CD4-positive, alpha-beta memory T cell (primary cell): ENCODE measurements around the gene WDR59. TPM values are rescaled to one million over a fixed set of nuclear protein-coding genes. Genes with fewer than 3 reads are reported as not detected.

Source experiments
- polyA plus RNA-seq, 2 donors: library from polyadenylated mRNA; unstranded; fragments of 300-500 nt; fragmentation: Illumina TruSeq; gene quantifications; one replicate each; pipeline ENCODE4 v1.2.3, GENCODE V29; 2021
- total RNA-seq, 2 experiments: library from RNA; stranded (reverse); gene quantifications; one replicate each; pipeline ENCODE4 v1.2.3, GENCODE V29; 2021

The WDR59 gene
- total and polyA plus RNA-seq, 4 experiments from 2014 or later = 11.0 to 127 (median 68.2) TPM

Other genes starting within 250 kb of the WDR59 start
- gene FA2H, start 210.3 kb downstream of the WDR59 start, total RNA-seq = under 1 TPM in 1 of 2 experiments, not detected in 1; 0.17 TPM
- under 1 TPM in 1 of 2 donors, not detected in 1; 0.21 TPM for gene FA2H, start 210.3 kb downstream of the WDR59 start, polyA plus RNA-seq
- gene ZNRF1, start 13.9 kb upstream of the WDR59 start, total RNA-seq = 1 to 10 TPM; 6.0 to 6.2 TPM
- 1 to 10 TPM; 3.4 to 9.5 TPM for gene ZNRF1, start 13.9 kb upstream of the WDR59 start, polyA plus RNA-seq
- under 1 TPM; 0.17 to 0.20 TPM for gene LDHD, start 131.7 kb upstream of the WDR59 start, total RNA-seq
- gene LDHD, start 131.7 kb upstream of the WDR59 start, polyA plus RNA-seq = under 1 TPM in 1 of 2 donors, not detected in 1; 0.09 TPM
- gene ZFP1, start 163.4 kb upstream of the WDR59 start, total RNA-seq = 10 to 100 TPM; 11.7 to 13.4 TPM
- 10 to 100 TPM; 18.4 to 22.3 TPM for gene ZFP1, start 163.4 kb upstream of the WDR59 start, polyA plus RNA-seq
- not detected for gene CTRB2, start 222.0 kb upstream of the WDR59 start, total RNA-seq
- not detected for gene CTRB2, start 222.0 kb upstream of the WDR59 start, polyA plus RNA-seq
- not detected for gene CTRB1, start 233.9 kb upstream of the WDR59 start, total RNA-seq
- not detected for gene CTRB1, start 233.9 kb upstream of the WDR59 start, polyA plus RNA-seq